ENCODE results near the gene BZW2.

DNA sequence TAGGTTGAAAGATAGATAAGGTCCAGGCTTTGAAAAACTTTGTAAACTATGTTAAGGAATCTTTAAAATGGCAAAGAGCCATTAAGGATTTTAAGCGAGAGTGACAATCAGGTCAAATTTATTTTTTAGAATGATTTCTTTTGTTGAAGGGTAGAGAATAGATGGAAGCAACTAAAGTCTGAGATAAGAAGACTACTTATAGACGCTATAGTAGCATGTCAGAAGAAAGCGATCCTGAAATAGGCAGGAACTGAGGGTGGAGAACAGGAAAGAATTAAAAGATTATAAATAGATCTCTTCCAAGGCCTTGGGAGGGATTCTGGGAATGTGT is 94.6 kb downstream of the BZW2 start:
- TF ChIP-seq, protein P1, sequence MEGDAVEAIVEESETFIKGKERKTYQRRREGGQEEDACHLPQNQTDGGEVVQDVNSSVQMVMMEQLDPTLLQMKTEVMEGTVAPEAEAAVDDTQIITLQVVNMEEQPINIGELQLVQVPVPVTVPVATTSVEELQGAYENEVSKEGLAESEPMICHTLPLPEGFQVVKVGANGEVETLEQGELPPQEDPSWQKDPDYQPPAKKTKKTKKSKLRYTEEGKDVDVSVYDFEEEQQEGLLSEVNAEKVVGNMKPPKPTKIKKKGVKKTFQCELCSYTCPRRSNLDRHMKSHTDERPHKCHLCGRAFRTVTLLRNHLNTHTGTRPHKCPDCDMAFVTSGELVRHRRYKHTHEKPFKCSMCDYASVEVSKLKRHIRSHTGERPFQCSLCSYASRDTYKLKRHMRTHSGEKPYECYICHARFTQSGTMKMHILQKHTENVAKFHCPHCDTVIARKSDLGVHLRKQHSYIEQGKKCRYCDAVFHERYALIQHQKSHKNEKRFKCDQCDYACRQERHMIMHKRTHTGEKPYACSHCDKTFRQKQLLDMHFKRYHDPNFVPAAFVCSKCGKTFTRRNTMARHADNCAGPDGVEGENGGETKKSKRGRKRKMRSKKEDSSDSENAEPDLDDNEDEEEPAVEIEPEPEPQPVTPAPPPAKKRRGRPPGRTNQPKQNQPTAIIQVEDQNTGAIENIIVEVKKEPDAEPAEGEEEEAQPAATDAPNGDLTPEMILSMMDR (IDR thresholded peaks at IDR 0.05), result no peak
- no peak for TF ChIP-seq POLR2AphosphoS5 (IDR thresholded peaks at IDR 0.05; ENCODE audit: insufficient read depth in 1 of 2, low read depth in 1 of 2)

Data from vagina (tissue), 2 donors.